ENCODE measurements around the gene TTC9.

TTC9 gene

GRCh38 chr14:70664698-70665447, 23.2 kb downstream of the TTC9 start:
- Histone ChIP-seq H3K4me1 (no peaks in the 10 kb centered on the region), H3K9me3 (no peaks in the 10 kb centered on the region), H3K27me3 (no peaks in the 10 kb centered on the region; the same call in 1 of the 2 replicates), H3K36me3 (no peaks in the 10 kb centered on the region), H3K4me3 (ENCODE audit: low read depth, low read length) (no peak overlapping the region)
- DNase-seq, result no peak
- TF ChIP-seq, protein P1, sequence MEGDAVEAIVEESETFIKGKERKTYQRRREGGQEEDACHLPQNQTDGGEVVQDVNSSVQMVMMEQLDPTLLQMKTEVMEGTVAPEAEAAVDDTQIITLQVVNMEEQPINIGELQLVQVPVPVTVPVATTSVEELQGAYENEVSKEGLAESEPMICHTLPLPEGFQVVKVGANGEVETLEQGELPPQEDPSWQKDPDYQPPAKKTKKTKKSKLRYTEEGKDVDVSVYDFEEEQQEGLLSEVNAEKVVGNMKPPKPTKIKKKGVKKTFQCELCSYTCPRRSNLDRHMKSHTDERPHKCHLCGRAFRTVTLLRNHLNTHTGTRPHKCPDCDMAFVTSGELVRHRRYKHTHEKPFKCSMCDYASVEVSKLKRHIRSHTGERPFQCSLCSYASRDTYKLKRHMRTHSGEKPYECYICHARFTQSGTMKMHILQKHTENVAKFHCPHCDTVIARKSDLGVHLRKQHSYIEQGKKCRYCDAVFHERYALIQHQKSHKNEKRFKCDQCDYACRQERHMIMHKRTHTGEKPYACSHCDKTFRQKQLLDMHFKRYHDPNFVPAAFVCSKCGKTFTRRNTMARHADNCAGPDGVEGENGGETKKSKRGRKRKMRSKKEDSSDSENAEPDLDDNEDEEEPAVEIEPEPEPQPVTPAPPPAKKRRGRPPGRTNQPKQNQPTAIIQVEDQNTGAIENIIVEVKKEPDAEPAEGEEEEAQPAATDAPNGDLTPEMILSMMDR (IDR thresholded peaks at IDR 0.05; ENCODE audit: low read depth, low read length), result no peak

DNA sequence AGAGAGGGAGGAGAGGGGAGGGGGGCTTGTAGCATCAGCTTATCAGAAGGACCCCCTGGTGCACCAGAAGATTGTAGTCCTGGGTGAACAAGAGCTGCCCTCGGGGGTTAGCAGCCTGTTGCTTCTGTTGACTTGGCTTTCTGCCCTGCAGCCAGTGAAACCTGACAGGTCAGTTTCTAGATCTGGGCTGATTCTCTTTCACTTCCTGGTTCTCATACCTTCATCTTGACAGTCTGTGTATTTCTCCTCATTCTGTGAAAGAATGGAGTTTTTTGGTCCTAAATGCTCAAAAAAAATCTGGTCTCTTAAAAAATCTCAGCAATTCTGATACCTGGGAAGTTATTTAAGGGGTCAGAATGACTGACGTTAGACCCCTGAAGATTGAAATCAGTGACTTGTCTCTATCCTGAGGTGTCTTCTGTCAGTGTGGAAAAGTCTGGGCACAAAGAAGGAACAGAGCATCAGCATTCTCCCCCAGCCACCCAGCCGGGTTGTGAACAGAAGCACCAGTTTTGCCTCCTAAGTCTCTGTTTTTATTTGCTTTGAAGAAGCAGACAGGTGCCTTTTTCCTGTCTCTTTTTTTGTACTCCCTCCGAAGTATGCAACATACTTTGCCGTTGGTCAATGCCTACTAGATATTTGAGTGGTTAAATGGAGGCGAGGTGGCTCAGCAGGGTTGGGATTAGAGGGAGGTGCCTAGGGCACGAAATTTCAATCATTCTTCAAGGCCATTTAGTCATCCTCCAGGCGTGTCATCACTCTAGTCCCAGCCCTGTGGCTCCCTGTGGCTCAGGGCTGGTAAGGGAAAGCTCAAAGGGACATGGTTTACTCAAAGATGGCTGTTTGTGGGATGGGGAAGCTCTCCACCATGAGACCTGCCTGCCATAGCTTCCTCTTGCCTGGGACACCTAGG, 24.0 kb downstream of the TTC9 start:
- DNase-seq, result no peak
- TF ChIP-seq, protein P1 (IDR thresholded peaks at IDR 0.05; ENCODE audit: low read depth, low read length), result no peak

DNA sequence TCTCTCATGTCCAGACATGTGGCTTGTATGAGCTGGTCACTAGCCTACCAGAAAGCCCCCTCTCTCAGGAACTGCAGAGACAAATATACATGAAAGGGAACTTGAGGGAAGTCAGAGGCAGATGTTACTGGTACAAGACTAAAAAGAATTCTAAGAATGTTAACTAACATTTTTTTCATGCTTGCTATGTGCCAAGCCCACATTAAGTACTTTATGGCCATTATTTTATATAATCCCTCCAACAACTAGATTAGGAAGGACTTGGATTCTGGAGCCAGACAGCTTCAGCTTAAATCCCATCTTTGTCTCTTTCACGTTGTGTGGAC, 24.6 kb downstream of the TTC9 start:
- no peaks in the 10 kb centered on the region for H3K9me3 ChIP-seq
- H3K36me3 ChIP-seq, result no peaks in the 10 kb centered on the region
- TF ChIP-seq, protein P1 (IDR thresholded peaks at IDR 0.05; ENCODE audit: low read depth, low read length), result no peak
- peaks cover 5% of the 10 kb centered on the region; the same call in 1 of the 2 replicates for H3K27me3 ChIP-seq
- no peak overlapping the region for H3K4me3 ChIP-seq (ENCODE audit: low read depth, low read length)
- no peaks in the 10 kb centered on the region for H3K4me1 ChIP-seq
- DNase-seq, result no peak

More for the DNA sequence above, 24.0 kb downstream of the TTC9 start:
- no peaks in the 10 kb centered on the region for H3K36me3 ChIP-seq
- H3K9me3 ChIP-seq, result no peaks in the 10 kb centered on the region
- no peaks in the 10 kb centered on the region; the same call in 1 of the 2 replicates for H3K27me3 ChIP-seq
- no peak overlapping the region for H3K4me3 ChIP-seq (ENCODE audit: low read depth, low read length)
- H3K4me1 ChIP-seq, result no peaks in the 10 kb centered on the region

- Histone ChIP-seq H3K27me3 (peaks cover 26% of the 10 kb centered on the region), H3K9me3 (no peaks in the 10 kb centered on the region), H3K4me3 (ENCODE audit: low read depth, low read length) (no peak overlapping the region), H3K36me3 (no peaks in the 10 kb centered on the region), H3K4me1 (no peaks in the 10 kb centered on the region)
- TF ChIP-seq, protein P1 (IDR thresholded peaks at IDR 0.05; ENCODE audit: low read depth, low read length), result no peak
- DNase-seq, result no peak
These were observed 29.4 kb downstream of the TTC9 start for GRCh38 chr14:70670992-70671651.

GRCh38 chr14:70671652-70672644, 30.2 kb downstream of the TTC9 start:
- no peaks in the 10 kb centered on the region for H3K36me3 ChIP-seq

More at GRCh38 chr14:70671652-70672644, 30.2 kb downstream of the TTC9 start:
- DNase-seq, result no peak
- Histone ChIP-seq H3K4me1 (no peaks in the 10 kb centered on the region), H3K4me3 (ENCODE audit: low read depth, low read length) (no peak overlapping the region), H3K27me3 (peaks cover 34% of the 10 kb centered on the region), H3K9me3 (no peaks in the 10 kb centered on the region)
- TF ChIP-seq, protein P1 (IDR thresholded peaks at IDR 0.05; ENCODE audit: low read depth, low read length), result no peak
